HepG2 (cell line): Measurements from ENCODE around the gene CPEB3. TPM values are rescaled to one million over a fixed set of nuclear protein-coding genes. Genes with fewer than 3 reads are reported as not detected.

Experiments
- AGO2 ChIP-seq: fragments of 200-400 bp; formaldehyde crosslinking; optimal IDR thresholded peaks from 2 replicates; pipeline ENCODE3; 2017; ENCODE audit warnings: mild to moderate bottlenecking, low read depth, low read length, moderate library complexity
- SALL2 ChIP-seq: sonication (generic); formaldehyde crosslinking; IDR thresholded peaks from 2 replicates; pipeline ENCODE4 v1.8.1; 2023; ENCODE audit warnings: mild to moderate bottlenecking, missing genetic modification reagents, inconsistent platforms
- SOX5 ChIP-seq: IDR thresholded peaks from 2 replicates; pipeline ENCODE4 v1.6.1; 2016; ENCODE audit warnings: borderline replicate concordance
- TMF1 ChIP-seq: sonication (generic); formaldehyde crosslinking; IDR thresholded peaks from 2 replicates; pipeline ENCODE4 v1.8.1; 2022; ENCODE audit warnings: low read depth, missing genetic modification reagents
- ZBTB38 ChIP-seq: sonication (generic); formaldehyde crosslinking; IDR thresholded peaks from 2 replicates; pipeline ENCODE4 v1.5.1; 2020; ENCODE audit warnings: mild to moderate bottlenecking, missing genetic modification reagents
- ZSCAN30 ChIP-seq: sonication (generic); formaldehyde crosslinking; IDR thresholded peaks from 2 replicates; pipeline ENCODE4 v1.5.0; 2020; ENCODE audit warnings: mild to moderate bottlenecking, missing genetic modification reagents
- polyA plus RNA-seq, 8 experiments: library from polyadenylated mRNA; depleted of rRNA in 3 of 8; stranded (reverse) in 7 of 8; unstranded in 1 of 8; fragments of >200 nt; fragmentation: Illumina TruSeq in 4 of 8; extraction: Trizol in 4 of 8; gene quantifications; 2 replicates each; pipeline versions ENCODE4 v1.2.1 to v1.2.3, GENCODE V29; 2011 to 2016; ENCODE audit warnings: low read depth in 4 of 8, missing spikeins in 1 of 8, mixed read lengths in 1 of 8; ENCODE audit not compliant: insufficient read depth in 1 of 8
- total RNA-seq, 5 experiments: library from RNA; depleted of rRNA; stranded (reverse); fragments of >200 nt; fragmentation: Illumina TruSeq; extraction: Trizol; gene quantifications; 2 replicates each; pipeline ENCODE4 v1.2.3, GENCODE V29; 2016; ENCODE audit warnings: low read depth in 1 of 5
- TF ChIP-seq, protein P1 (sequence below): IDR thresholded peaks from 2 replicates; pipeline ENCODE4 v1.6.1; 2016; ENCODE audit warnings: mild to moderate bottlenecking
- TF ChIP-seq, protein P2 (sequence below): IDR thresholded peaks from 2 replicates; pipeline ENCODE4 v1.4.0; 2020; ENCODE audit warnings: mild to moderate bottlenecking, missing genetic modification reagents
- TF ChIP-seq, protein P3 (sequence below): sonication (generic); formaldehyde crosslinking; IDR thresholded peaks from 2 replicates; pipeline ENCODE4 v1.5.0; 2020; ENCODE audit warnings: mild to moderate bottlenecking, missing genetic modification reagents, borderline replicate concordance
- TF ChIP-seq, protein P4 (sequence below): sonication (generic); formaldehyde crosslinking; IDR thresholded peaks from 2 replicates; pipeline ENCODE4 v1.5.1; 2020; ENCODE audit warnings: mild to moderate bottlenecking, missing genetic modification reagents, borderline replicate concordance
- TF ChIP-seq, protein P5 (sequence below): sonication (generic); formaldehyde crosslinking; IDR thresholded peaks from 2 replicates; pipeline ENCODE4 v1.5.0; 2020; ENCODE audit warnings: missing genetic modification reagents
- TF ChIP-seq, protein P6 (sequence below): sonication (generic); formaldehyde crosslinking; IDR thresholded peaks from 2 replicates; pipeline ENCODE4 v1.4.0; 2020; ENCODE audit warnings: missing genetic modification reagents

CPEB3 gene
- total and polyA plus RNA-seq, 2 of the 13 experiments (the other 11 are each of a cell fraction or from before 2014, with no cell fraction given): 0.66 to 0.70 TPM

DNA sequence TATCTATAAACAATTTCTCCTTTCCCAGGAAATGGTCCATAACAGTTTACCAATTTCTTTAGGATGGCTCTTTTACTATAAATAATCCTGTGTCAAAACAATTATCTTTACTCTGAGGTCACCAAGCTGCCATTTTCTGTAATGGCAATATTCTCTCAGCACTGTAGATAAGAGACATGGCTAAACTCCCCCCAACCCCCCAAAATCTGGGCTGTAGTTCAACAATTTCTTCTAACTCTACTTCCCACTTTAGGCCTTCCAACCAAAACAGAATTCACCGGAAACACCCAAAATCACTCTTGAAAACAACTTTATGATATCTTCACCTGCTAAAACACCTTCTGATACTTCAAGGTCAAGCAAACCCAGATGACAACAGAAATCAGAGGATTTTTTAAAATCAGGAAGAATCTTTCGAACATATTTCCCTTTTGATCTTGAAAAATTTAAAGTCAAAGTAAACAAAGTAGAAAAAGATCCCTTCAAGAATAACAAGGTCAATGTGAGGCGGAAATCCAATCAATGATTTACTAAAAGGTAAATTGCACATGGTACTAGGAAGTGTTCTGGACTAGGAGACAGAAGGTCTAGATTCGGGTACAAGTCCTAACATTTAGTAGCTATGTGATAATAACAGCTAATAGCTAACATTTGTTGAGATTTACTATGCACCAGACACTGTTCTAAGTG lies 176.8 kb downstream of the CPEB3 start (continued):
- TF ChIP-seq, protein P1, sequence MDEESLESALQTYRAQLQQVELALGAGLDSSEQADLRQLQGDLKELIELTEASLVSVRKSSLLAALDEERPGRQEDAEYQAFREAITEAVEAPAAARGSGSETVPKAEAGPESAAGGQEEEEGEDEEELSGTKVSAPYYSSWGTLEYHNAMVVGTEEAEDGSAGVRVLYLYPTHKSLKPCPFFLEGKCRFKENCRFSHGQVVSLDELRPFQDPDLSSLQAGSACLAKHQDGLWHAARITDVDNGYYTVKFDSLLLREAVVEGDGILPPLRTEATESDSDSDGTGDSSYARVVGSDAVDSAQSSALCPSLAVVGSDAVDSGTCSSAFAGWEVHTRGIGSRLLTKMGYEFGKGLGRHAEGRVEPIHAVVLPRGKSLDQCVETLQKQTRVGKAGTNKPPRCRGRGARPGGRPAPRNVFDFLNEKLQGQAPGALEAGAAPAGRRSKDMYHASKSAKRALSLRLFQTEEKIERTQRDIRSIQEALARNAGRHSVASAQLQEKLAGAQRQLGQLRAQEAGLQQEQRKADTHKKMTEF (CRISPR knock-in tag): 0 out of 2 replicates have a peak, but pooled peaks have one; percentile 16
- TF ChIP-seq ZBTB38 (CRISPR knock-in tag) (no peak), TMF1 (CRISPR knock-in tag) (no peak), AGO2 (no peak), SALL2 (CRISPR knock-in tag) (no peak), SOX5 (CRISPR knock-in tag) (peak; percentile 77), ZSCAN30 (CRISPR knock-in tag) (no peak)
- TF ChIP-seq, protein P2, sequence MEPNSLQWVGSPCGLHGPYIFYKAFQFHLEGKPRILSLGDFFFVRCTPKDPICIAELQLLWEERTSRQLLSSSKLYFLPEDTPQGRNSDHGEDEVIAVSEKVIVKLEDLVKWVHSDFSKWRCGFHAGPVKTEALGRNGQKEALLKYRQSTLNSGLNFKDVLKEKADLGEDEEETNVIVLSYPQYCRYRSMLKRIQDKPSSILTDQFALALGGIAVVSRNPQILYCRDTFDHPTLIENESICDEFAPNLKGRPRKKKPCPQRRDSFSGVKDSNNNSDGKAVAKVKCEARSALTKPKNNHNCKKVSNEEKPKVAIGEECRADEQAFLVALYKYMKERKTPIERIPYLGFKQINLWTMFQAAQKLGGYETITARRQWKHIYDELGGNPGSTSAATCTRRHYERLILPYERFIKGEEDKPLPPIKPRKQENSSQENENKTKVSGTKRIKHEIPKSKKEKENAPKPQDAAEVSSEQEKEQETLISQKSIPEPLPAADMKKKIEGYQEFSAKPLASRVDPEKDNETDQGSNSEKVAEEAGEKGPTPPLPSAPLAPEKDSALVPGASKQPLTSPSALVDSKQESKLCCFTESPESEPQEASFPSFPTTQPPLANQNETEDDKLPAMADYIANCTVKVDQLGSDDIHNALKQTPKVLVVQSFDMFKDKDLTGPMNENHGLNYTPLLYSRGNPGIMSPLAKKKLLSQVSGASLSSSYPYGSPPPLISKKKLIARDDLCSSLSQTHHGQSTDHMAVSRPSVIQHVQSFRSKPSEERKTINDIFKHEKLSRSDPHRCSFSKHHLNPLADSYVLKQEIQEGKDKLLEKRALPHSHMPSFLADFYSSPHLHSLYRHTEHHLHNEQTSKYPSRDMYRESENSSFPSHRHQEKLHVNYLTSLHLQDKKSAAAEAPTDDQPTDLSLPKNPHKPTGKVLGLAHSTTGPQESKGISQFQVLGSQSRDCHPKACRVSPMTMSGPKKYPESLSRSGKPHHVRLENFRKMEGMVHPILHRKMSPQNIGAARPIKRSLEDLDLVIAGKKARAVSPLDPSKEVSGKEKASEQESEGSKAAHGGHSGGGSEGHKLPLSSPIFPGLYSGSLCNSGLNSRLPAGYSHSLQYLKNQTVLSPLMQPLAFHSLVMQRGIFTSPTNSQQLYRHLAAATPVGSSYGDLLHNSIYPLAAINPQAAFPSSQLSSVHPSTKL (CRISPR knock-in tag): peak; percentile 95
- TF ChIP-seq, protein P3, sequence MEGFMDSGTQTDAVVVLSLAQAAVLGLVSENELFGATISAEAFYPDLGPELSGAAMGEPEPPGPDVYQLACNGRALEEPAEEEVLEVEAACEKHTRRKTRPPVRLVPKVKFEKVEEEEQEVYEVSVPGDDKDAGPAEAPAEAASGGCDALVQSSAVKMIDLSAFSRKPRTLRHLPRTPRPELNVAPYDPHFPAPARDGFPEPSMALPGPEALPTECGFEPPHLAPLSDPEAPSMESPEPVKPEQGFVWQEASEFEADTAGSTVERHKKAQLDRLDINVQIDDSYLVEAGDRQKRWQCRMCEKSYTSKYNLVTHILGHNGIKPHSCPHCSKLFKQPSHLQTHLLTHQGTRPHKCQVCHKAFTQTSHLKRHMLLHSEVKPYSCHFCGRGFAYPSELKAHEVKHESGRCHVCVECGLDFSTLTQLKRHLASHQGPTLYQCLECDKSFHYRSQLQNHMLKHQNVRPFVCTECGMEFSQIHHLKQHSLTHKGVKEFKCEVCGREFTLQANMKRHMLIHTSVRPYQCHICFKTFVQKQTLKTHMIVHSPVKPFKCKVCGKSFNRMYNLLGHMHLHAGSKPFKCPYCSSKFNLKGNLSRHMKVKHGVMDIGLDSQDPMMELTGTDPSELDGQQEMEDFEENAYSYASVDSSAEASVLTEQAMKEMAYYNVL (CRISPR knock-in tag): no peak
- TF ChIP-seq, protein P4, sequence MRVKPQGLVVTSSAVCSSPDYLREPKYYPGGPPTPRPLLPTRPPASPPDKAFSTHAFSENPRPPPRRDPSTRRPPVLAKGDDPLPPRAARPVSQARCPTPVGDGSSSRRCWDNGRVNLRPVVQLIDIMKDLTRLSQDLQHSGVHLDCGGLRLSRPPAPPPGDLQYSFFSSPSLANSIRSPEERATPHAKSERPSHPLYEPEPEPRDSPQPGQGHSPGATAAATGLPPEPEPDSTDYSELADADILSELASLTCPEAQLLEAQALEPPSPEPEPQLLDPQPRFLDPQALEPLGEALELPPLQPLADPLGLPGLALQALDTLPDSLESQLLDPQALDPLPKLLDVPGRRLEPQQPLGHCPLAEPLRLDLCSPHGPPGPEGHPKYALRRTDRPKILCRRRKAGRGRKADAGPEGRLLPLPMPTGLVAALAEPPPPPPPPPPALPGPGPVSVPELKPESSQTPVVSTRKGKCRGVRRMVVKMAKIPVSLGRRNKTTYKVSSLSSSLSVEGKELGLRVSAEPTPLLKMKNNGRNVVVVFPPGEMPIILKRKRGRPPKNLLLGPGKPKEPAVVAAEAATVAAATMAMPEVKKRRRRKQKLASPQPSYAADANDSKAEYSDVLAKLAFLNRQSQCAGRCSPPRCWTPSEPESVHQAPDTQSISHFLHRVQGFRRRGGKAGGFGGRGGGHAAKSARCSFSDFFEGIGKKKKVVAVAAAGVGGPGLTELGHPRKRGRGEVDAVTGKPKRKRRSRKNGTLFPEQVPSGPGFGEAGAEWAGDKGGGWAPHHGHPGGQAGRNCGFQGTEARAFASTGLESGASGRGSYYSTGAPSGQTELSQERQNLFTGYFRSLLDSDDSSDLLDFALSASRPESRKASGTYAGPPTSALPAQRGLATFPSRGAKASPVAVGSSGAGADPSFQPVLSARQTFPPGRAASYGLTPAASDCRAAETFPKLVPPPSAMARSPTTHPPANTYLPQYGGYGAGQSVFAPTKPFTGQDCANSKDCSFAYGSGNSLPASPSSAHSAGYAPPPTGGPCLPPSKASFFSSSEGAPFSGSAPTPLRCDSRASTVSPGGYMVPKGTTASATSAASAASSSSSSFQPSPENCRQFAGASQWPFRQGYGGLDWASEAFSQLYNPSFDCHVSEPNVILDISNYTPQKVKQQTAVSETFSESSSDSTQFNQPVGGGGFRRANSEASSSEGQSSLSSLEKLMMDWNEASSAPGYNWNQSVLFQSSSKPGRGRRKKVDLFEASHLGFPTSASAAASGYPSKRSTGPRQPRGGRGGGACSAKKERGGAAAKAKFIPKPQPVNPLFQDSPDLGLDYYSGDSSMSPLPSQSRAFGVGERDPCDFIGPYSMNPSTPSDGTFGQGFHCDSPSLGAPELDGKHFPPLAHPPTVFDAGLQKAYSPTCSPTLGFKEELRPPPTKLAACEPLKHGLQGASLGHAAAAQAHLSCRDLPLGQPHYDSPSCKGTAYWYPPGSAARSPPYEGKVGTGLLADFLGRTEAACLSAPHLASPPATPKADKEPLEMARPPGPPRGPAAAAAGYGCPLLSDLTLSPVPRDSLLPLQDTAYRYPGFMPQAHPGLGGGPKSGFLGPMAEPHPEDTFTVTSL (CRISPR knock-in tag): peak; percentile 87; the same call in 1 of the 2 replicates
- TF ChIP-seq, protein P5, sequence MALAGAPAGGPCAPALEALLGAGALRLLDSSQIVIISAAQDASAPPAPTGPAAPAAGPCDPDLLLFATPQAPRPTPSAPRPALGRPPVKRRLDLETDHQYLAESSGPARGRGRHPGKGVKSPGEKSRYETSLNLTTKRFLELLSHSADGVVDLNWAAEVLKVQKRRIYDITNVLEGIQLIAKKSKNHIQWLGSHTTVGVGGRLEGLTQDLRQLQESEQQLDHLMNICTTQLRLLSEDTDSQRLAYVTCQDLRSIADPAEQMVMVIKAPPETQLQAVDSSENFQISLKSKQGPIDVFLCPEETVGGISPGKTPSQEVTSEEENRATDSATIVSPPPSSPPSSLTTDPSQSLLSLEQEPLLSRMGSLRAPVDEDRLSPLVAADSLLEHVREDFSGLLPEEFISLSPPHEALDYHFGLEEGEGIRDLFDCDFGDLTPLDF (CRISPR knock-in tag): no peak
- TF ChIP-seq, protein P6, sequence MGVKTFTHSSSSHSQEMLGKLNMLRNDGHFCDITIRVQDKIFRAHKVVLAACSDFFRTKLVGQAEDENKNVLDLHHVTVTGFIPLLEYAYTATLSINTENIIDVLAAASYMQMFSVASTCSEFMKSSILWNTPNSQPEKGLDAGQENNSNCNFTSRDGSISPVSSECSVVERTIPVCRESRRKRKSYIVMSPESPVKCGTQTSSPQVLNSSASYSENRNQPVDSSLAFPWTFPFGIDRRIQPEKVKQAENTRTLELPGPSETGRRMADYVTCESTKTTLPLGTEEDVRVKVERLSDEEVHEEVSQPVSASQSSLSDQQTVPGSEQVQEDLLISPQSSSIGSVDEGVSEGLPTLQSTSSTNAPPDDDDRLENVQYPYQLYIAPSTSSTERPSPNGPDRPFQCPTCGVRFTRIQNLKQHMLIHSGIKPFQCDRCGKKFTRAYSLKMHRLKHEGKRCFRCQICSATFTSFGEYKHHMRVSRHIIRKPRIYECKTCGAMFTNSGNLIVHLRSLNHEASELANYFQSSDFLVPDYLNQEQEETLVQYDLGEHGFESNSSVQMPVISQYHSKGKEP: no peak
